IPS-15b (cell line): Measurements from ENCODE around the gene FAM72D.
"Not testable (repeated sequence)": the region's sequence is repeated elsewhere in the genome, so short reads cannot be mapped to it uniquely, and the experiment has no call there.

Experiments
- H3K27me3 ChIP-seq: one replicate; pipeline ENCODE4 v1.6.1; 2013; ENCODE audit warnings: low read length; ENCODE audit not compliant: control insufficient read depth, insufficient read depth
- H3K36me3 ChIP-seq: one replicate; pipeline ENCODE4 v1.6.1; 2013; ENCODE audit warnings: low read length; ENCODE audit not compliant: control insufficient read depth, insufficient read depth
- H3K4me1 ChIP-seq: one replicate; pipeline ENCODE4 v1.6.1; 2013; ENCODE audit warnings: mild to moderate bottlenecking, low read length; ENCODE audit not compliant: control insufficient read depth, insufficient read depth
- H3K4me3 ChIP-seq: one replicate; pipeline ENCODE4 v1.5.1; 2013; ENCODE audit warnings: low read depth, low read length
- H3K9ac ChIP-seq: one replicate; pipeline ENCODE4 v1.6.1; 2013; ENCODE audit warnings: low read depth, mild to moderate bottlenecking, low read length
- H3K9me3 ChIP-seq: one replicate; pipeline ENCODE4 v1.6.1; 2013; ENCODE audit warnings: mild to moderate bottlenecking, low read length; ENCODE audit not compliant: control insufficient read depth, insufficient read depth

FAM72D gene

DNA sequence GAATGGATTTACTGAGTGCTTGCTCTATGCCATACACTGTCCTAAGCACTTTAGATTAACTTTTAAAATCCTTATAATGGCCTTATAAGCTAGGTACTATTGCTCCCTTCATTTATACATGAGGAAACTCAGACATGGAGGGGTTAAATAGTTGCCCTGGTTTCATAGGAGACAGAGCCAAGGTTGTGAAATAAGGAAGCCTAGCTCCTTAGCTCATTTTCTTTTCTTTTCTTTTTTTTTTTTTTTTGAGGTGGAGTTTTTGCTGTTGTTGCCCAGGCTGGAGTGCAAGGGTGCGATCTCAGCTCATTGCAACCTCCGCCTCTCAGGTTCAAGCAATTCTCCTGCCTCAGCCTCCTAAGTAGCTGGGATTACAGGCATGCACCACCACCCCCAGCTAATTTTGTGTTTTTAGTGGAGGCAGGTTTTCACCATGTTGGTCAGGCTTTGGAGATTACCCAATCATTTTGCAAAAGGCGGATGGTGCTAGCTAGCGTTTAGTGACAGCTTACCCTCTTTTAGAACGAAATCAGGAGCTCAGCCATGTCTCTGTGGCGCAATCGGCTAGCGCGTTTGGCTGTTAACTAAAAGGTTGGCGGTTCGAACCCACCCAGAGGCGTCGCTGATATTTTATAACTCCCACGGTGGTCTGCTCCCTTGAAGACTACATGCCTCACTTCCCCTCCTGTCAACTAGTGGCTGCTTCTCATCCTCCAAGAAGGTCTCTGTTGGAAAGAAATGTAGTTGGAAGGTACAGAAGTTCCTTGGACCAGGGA, 33.1 kb downstream of the FAM72D start:
- H3K9me3 ChIP-seq, H3K27me3 ChIP-seq, H3K4me1 ChIP-seq, H3K36me3 ChIP-seq, H3K9ac ChIP-seq, H3K4me3 ChIP-seq: not testable (repeated sequence)

DNA sequence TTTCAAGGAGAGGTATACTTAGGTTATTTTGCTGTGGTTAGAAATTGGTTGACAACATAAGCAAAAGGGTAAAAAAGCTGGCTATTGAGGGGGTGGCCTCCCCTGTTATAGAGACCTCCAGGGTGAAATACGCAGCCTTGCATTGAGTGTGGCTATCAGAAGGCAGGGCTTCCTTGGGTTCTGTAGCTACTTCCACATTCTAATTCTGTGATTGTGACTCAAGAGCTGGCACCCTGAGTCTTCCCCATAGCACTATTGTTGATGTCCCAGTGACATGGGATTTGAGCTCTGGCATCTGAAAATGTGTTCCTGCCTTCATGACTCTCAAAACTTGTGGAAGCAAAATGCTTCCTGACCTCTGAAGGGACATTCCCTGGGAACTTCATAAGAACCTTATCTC, 38.7 kb downstream of the FAM72D start:
- H3K9me3 ChIP-seq, H3K9ac ChIP-seq, H3K36me3 ChIP-seq, H3K4me3 ChIP-seq, H3K4me1 ChIP-seq, H3K27me3 ChIP-seq: not testable (repeated sequence)

DNA sequence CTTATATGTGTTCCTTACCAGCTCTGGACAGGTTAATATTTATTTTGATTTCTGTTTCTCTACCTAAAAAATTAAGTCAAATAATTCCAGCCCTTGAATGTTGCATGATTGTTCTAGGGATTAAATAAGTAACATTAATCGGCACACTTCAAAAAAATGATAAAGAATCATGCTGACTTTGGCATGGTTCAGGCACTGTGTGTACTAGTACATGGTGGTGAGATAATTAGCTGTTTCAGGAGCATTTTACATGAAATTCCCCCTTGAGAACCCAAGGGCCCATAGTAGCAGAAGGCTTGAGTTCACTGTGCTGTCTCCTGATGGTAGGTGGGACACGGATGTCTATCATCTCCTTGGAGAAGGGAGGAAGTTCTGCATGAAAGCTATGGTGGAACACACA, 44.8 kb downstream of the FAM72D start:
- not testable (repeated sequence) for H3K9me3 ChIP-seq, H3K27me3 ChIP-seq, H3K9ac ChIP-seq, H3K4me3 ChIP-seq, H3K4me1 ChIP-seq, H3K36me3 ChIP-seq

DNA sequence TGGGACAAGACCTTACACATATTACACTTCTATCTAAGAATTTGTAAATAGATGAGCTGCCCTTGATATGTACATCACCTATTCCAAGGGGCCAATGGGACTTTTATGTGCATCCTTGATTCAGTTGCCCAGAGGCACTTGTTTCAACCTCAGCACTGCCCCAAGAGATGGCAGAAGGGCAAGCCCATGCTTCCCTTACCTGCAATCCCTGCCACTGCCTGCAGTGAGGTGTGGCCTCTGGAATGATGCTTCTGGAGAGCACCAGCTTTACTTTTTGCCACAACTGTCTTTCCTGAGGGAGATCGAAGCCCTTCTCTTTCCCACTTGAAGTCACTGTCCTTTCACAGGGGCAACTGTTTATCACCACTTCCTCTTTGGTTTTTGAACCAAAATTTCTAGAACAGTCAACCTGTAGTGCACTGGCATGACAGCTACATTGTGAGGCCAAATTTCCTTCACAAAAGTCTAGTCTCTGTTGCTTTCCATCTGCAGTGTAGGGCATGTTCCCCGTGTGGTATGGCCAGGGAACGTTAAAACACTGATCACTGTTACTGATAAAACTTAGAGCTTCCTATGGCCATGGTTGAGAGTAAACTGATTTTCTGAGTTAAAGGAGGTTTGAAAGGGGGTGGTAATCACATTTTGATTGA, 48.6 kb downstream of the FAM72D start:
- H3K27me3 ChIP-seq, H3K9ac ChIP-seq, H3K4me1 ChIP-seq, H3K36me3 ChIP-seq, H3K4me3 ChIP-seq, H3K9me3 ChIP-seq: not testable (repeated sequence)

DNA sequence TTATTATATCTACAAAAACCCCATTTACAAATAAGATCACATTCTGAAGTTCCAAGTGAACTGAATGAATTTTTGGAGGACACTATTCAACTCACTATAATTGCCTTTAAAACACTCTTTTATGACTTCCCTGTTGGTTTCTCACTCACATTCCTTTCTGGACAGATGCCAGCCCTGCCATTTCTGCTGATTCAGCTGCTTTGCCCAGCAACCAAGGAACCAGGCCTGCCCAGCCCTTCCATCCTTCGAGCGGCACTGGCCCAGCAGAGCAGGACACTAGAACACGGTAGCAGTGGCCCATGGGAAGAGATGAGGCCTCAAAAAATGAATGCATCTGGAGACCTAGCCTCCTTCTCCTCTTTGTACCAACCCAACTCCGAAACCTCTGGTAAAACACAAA, 50.5 kb downstream of the FAM72D start:
- H3K4me3 ChIP-seq = not testable (repeated sequence)

DNA sequence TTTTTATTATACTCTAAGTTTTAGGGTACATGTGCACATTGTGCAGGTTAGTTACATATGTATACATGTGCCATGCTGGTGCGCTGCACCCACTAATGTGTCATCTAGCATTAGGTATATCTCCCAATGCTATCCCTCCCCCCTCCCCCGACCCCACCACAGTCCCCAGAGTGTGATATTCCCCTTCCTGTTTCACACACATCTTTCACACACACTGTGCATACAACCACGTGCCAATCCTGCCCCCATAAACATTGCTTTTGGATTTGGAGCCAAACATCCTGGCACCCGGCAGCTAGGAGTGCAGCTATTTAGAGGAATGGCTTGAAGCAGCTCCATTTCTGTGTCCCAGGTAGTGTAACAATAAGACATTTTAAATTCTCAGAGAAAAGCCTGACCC, 51.4 kb downstream of the FAM72D start:
- H3K36me3 ChIP-seq, H3K27me3 ChIP-seq, H3K4me3 ChIP-seq, H3K9ac ChIP-seq, H3K9me3 ChIP-seq, H3K4me1 ChIP-seq: not testable (repeated sequence)

More for the DNA sequence above, 50.5 kb downstream of the FAM72D start:
- not testable (repeated sequence) for H3K9ac ChIP-seq, H3K9me3 ChIP-seq, H3K4me1 ChIP-seq, H3K36me3 ChIP-seq, H3K27me3 ChIP-seq

DNA sequence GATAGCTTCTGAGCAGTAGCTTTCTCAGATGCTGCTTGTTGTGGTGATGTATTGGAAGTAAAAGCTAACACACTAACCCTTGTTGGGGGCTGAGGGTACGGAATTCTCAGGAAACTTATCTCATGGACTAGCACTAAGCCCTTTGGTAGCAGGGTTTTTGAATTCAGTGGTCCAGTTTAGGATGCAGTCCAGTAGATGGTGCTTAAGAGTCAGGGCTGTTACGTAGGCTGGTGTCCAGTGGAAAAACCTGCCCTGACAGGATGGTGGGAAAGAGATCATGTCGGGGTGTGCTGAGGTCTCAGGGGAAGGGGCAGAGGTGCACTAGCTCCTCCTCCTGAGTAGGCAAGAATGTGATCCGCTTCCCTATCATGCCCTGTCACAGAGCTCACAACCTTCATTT, 59.6 kb downstream of the FAM72D start:
- not testable (repeated sequence) for H3K4me3 ChIP-seq, H3K4me1 ChIP-seq, H3K9ac ChIP-seq, H3K9me3 ChIP-seq, H3K27me3 ChIP-seq, H3K36me3 ChIP-seq

DNA sequence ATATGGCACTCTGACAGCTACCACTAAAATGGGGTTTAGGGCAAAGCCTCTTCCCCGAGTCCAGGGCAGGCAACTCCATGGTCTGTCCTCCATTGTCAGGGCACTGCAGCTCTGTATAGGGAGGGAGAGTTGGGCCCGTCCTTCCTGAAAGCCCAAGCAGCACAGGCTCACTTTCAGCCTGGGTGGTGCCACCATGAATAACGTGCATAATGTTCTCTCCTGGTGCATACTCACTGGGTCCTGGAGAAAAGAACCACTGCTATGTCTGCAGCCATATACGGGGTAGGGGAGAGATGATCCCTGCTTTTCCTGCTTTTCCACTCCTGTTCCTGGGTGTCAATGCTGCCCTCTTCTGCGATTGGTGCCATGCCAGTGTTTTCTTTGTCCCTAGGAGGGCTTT, 60.1 kb downstream of the FAM72D start:
- H3K4me3 ChIP-seq = peak overlapping the region; percentile 56
- H3K36me3 ChIP-seq, H3K9ac ChIP-seq, H3K27me3 ChIP-seq, H3K9me3 ChIP-seq, H3K4me1 ChIP-seq: not testable (repeated sequence)

DNA sequence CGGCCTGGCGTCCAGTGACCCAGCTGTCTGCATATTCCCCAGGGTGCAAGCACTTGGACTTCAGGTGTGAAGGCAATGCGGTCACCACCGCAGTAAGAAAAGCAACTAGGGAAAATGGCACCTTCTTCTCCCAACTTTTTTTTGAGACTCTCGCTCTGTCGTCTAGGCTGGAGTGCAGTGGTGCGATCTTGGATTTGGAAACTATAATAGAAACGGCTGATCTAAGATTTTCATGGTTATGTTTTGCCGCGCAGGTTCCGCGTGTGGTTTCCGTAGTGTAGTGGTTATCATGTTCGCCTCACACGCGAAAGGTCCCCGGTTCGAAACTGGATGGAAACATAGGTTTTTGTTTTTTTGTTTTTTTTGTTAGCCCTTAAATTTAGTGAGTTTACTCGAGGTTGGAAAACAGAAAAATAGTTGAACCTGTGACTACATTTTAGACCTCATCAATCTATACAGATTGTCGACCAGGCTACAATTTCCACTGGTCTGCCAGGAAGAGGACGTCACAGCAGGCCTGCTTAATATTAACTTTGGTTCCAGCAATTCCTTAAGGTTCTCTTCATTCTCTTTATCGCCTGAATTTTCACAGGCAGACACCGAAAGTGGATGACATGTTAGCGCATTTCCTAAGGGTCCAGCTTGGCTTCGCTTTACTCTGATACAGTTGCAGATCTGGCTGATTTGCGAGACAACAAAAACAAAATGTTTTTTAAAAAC, 61.3 kb downstream of the FAM72D start:
- H3K9ac ChIP-seq, H3K9me3 ChIP-seq, H3K27me3 ChIP-seq, H3K4me1 ChIP-seq, H3K36me3 ChIP-seq: not testable (repeated sequence)
- H3K4me3 ChIP-seq = peak overlapping the region; percentile 53

DNA sequence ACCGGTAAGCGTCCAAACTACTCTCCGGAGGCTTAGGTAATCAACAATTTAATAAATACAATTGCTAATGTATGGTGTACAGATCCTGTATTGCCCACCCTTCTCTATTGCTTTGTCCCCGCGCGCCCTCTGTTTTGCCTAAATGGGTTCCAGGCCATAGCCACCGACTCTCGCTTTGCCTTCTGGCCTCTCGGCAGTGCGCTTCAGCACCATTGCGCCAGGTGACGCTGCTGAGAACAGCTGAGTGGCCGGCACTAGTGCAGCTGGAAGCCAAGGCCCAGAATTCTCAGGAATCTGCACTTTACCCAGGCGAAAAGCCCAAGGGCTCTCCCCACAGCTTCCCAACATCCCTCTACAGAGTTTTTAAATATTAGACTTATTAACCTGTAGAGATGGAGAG, 61.9 kb downstream of the FAM72D start:
- H3K9me3 ChIP-seq, H3K9ac ChIP-seq, H3K4me1 ChIP-seq, H3K36me3 ChIP-seq, H3K4me3 ChIP-seq, H3K27me3 ChIP-seq: not testable (repeated sequence)

DNA sequence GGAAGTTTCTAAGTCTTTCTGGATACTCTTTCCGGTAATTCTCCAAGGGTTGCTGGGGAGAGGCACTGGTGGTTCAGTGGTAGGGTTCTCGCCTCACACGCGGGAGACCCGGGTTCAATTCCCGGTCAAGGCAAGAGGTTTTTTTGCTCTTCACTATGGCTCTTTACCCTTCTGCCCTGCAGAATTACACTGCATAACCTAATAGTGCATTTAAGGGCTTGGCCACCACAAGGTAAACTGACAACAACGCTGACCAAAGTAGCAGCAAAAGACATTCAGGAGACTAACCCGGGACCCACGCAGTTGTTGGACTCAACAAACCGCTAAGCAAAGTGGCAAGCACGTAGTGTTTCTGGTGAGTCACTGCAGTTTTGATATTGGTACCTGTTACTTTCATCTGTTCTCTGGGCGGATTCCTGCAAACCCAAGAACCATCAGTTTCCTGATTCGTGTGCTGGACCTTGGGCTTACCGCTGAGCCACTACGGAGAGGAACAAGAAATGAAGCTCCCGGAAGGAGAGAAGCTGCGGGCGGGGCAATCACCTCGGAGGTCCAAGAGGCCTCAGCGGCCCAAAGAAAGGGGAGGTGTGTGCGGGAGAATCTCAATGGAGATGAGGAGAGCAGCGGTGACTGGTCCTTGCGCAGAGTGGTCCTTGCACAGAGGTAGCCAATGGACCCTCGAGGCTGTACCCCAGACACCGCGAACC, 65.4 kb downstream of the FAM72D start:
- not testable (repeated sequence) for H3K9ac ChIP-seq, H3K27me3 ChIP-seq, H3K4me1 ChIP-seq, H3K9me3 ChIP-seq, H3K36me3 ChIP-seq, H3K4me3 ChIP-seq
